GM19328 (cell line): ENCODE data around the gene ISL2.

Experiments used
- ATAC-seq: cut with Tn5 transposase; IDR thresholded peaks from one replicate; pipeline ENCODE4 v1.9.1; 2021; ENCODE audit warnings: mild to moderate bottlenecking, moderate library complexity; ENCODE audit not compliant: unreplicated experiment

The ISL2 gene

DNA sequence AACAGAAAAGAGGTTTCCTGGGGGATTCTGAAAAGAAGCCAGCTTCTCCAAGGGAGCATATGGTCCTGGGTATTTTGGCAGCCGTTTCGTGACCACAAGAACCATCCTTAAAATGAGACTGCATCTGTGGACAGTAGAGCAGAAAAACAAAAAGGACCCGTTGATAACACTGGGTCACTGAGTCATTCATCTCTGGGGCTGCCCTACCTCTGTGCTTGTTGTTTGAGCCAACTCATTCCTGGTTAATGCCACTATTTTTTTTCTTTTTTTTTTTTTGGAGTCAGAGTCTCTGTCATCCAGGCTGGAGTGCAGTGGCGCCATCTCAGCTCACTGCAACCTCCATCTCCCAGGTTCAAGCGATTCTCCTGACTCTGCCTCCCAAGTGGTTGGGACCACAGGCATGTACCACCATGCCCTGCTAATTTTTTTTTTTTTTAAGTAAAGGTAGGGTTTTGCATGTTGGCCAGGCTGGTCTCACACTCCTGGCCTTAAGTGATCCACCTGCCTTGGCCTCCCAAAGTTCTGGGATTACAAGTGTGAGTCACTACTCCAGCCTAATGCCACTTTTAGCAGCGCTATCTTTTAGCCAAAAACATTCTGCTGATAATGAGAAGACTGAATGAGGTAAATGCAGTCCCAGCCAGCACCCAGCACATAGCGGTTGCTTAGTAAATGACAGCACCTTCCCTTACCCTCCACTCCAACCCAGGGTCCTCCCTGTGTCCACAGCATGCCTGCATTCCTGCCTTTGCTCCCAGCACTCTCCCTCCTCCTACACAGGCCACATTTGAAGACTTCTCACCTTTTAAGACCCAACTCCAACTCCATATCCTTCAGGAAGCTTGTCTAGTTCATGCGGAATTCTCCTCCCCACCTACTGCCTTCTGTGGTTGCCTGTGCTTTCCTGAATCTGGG, 9.1 kb upstream of the ISL2 start:
- no peak for ATAC-seq

DNA sequence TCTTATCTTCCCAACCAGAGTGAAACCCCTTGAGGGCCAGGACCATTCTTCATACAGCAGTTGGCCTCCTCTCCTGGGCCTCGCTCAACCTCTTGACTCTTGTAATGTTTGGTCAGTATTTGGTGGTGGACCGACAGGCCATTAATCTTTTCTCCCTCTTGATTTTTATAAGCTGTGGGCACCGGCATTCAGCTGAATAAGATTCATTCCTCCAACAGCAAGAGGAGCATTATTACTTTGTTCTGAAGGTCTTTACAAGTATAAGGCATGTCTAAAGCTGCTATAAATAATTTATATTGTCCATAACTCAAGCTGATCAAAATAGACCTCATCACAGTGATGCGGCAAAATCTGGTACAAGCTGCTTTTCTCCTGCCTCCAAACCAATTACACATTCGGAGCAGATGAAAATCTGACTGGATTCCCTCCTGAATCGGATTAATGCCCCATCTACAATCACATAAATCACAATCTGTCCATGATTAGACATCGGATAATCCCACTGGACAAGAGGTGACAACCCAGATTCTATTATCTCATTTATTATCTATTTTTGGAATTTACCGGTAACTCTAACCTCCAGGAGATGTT, 8.4 kb upstream of the ISL2 start:
- ATAC-seq: no peak

DNA sequence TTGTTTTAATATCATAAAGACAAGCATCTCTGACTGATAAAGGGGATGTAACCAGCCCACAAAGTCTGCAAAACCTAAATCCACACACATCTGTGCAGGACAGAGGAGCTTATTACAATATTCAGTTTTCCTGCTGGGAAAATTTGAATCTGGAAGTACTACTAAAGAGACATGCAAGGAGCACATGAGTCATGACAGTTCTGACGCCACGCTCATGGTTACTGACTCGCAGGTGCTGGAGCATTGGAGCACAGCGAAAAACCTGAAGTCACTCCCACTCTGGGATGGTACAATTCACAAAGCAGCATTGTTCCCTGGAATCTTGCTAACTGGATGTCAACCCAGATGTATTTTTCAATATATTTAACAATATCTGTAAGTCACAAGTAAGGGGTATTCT, 7.6 kb upstream of the ISL2 start:
- ATAC-seq: no peak

DNA sequence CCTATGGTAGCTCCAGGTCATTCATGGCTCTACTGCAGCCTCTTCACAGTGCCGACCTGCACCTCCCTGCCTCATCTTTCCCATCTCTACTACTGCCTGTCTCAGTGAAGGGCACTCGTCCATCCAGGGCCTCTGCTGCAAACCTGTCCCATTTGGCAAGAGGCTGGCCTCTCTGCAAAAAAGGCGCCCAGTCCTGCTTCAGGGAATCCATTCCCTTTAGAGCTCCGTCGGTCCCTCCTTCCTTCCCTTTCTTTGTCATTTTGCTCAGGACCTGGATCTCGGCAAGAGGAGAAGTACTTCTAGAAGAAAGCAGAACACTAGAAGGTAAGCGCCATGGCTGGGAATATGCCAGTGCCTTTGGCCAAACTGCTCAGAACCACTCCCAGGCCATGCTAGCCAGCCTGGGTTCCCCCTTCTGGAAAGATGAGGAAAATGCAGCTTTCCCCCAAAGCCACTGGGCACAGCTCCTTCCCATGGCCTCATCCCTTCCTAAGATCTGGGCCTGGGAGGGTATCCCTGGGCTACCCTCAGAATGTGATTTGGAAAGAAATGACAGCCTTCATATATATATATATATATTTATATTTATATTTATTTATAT, 6.4 kb upstream of the ISL2 start:
- no peak for ATAC-seq

DNA sequence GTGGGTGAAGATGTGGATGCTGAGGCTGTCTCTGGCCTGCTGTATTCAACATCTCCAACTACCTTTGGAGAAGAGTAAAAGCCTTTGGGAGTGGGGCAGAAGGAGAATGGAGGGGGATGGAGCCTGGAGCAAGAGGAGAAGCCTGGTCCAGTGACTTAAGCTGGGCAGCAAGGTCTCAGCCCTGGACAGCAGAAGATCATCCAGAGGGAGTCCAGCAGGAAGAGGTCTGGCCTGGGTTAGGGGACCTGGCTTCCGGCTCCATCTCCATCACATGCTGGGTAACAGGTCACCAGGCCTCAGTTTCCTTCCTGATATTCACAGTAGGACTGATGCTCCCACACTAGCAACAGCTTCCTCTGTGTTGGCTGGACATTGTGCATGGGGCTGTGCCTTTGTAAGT, 3.8 kb upstream of the ISL2 start:
- ATAC-seq: no peak

DNA sequence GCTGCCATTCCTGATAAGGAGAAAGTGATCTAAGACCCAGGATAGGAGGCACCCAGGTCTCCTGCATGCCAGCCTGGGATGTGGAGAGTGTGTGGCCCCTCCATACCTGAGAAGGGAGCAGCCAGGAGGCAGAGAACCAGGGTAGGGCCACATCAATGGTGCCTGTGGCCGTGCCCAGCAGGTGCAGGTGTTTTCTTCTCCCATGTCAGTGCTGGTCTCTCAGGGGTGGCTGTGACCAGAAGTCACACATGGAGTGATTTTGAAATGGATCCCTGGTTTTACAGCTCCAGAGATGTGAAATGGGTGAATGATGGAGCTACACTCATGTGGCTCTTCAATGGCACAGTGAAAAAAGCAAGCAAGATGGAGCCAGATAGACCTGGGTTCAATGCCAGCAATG, 3.3 kb upstream of the ISL2 start:
- no peak for ATAC-seq

DNA sequence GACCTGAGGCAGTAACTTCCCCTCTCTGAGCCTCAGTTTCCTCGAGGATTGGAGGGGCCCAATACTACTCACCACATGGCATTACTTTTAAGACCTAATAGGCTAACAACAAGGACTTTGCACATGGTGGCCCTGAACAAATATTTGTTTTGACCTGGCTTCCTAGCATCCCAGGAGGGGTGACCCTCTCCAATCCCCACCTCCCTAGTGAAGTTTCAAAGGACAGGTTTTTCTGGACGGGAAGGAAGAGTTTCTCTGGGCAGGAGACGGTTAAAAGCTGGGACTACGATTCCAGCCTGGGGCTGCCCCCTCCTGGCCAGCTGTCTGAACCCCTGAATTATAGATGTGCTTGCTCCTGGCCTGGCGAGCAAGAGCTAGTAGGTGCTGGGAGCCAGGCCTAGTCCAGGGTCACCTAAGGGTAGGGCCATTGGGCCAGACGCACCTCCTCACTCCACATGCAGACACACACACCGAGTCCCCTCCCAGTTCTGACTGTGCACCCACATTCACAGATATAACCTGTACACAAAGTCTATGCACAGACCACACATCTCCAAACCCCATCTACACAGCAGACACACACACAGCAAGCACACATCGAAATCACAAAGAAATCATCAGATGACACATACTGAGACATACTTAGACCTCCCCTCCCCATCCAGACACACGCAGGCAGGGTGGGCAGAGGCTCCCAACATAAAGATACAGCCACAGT, 2.7 kb upstream of the ISL2 start:
- no peak for ATAC-seq

DNA sequence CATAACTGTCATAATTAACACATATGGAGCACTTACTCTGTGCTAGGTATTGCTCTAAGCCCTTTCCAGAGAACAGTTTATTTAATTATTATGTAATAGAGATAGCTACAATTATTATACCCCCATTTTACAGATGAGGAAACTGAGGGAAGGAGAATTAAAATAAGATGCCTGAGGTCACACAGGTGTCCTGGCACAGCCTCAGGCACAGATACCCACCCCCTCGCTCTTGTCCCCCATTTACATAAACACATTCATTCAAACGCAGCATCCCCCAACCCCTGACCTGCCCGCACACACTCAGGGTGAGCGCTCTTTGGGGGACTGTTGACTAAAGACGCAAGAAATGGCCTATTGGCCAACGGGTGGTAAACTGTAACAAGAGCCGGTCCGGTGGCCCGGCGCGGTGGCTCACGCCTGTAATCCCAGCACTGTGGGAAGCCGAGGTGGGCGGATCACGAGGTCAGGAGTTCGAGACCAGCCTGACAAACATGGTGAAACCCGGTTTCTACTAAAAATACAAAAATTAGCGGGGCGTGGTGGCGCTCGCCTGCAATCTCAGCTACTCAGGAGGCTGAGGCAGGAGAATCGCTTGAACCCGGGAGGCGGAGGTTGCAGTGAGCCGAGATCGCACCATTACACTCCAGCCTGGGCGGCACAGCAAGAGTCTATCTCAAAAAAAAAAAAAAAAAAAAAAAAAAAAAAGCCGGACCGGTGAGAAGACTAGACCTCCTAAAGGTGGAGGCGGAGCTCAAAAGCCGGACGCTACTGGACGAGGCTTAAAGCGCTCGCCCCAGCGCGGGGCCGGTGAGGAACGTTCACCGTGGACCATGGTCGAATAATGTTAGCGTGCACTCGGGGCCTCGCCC, 1.9 kb upstream of the ISL2 start:
- no peak for ATAC-seq

DNA sequence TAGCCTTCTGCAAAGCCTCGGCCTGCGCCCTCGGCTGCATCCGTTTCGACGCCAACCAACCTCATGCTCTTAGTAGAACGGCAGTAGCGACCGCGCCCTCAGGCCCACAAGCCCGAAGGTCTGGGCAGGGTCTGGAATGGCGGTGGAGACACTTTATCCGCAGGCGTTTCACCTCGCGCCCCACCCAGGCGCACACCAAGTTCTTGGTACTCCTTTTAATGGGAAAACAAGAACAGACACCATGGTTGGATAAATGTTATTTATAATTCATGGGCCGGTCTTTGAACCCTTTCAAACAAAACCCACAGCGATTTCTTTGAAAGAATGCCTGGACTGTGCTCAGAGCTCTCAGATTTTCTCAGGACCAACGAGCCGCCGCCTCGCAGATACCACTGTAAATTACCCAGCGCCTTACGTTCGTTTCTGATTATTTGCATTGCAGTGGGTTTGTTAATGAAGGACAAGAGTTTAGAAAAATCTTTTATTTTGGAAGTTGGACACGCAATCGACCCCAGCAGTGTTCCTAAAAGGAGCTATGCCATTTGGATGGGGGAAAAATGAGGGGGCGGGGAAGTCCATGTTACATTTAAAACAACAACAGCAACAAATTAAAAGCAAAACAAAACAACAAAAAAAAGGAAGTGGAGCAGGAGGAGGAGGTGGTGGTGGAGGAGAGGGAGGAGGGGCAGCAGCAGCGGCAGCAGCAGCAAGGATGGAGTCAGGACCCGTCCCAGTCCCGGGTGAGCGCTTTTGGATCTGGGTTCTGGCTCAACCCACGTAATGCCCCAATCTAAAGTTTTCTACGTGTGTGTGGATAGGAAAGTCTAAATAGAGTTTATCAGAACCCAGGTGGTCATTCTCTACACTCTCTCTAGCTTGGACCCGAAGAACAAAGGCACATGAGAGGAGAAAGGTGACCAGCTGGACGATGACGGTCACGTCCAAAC, 993 bp upstream of the ISL2 start:
- no peak for ATAC-seq

DNA sequence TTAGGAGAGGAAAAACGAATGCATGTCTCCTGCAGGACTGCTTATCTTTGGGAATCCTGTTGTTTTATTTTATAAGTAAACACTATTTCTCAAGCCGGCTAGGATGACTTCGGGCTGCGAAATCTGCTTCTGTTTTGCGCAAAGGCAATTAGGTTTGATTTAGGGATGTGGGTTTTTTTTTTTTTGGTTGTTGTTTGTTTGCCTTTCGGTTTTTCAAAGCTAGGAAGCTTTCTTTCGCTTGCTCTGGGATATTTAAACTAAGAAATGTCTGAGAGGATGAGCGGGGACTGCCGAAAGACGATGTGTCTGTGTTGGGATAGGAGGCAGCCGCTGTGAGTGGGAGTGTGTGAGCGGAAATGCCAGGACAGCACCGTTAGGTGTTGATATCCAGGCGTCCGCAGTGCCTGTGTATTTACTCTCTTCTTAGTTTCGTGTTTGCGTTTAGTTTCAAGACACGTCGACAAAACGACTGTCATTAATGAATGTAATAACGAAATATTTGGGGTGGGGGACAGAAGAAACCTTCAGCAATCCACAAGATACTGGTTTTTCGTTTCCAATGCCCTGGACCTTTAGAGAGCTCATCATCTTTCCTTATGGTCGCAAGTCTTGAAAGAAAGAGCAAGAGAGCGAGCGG, 604 bp downstream of the ISL2 start:
- ATAC-seq: no peak

DNA sequence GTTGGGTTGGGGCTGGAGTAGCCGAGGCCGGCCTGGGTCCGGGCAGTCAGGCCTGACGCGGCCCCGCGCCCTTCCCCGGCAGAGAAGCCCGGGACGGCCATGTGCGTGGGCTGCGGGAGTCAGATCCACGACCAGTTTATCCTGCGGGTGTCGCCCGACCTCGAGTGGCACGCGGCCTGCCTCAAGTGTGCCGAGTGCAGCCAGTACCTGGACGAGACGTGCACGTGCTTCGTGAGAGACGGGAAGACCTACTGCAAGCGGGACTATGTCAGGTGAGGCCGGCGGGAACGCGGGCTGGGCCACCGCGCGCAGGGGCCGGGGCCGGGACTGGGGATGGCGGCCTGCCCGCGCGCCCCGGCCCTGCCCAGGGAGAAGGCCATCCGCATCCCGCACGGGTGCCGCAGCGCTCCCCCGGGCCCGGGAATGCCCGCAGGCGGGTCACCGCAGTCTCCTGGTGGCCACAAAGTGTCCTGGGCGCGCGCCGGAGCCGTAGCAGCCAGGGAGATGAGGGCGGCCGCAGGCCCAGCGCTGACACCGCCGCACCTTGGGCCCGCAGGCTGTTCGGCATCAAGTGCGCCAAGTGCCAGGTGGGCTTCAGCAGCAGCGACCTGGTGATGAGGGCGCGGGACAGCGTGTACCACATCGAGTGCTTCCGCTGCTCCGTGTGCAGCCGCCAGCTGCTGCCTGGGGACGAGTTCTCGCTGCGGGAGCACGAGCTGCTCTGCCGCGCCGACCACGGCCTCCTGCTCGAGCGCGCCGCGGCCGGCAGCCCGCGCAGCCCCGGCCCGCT, 1.3 kb downstream of the ISL2 start:
- ATAC-seq: no peak

DNA sequence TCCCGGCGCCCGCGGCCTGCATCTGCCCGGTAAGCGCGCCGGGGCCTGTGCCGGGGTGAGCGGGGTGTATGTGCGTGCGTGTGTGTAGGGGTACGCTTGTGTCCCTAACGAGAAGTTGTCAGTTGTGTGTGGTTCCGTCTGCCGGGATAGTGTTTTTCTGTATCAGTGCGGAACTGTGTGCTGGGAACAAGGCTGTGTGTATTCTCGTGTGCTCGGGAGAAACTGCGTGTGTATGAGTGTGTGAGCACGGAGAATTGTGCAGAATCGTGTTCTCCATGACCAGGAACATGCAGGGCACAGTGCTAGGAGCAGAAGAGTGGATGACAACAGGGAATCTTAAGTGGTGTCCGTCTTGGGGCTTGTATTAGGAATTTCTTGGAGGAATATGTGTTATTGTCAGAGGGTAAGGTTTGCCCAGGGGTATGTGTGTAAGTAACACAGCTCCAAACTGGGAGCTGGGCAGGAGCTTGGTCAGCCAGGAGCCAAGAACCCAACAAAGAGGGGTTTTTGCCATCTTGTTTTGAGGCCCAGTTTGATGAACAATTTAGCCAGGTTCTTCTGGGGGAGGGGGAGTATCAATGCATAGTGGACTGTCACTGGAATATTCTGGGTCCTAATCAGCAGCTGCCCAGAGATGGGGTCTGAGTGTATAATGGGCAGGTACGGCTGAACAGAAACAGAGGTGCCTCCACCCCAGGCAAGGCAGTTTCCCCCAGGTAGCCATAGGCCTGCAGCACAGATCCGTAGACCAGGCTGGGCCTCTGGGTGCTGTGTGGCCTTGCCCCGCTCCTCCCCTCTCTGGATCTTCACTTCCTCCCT, 2.1 kb downstream of the ISL2 start:
- ATAC-seq: no peak

DNA sequence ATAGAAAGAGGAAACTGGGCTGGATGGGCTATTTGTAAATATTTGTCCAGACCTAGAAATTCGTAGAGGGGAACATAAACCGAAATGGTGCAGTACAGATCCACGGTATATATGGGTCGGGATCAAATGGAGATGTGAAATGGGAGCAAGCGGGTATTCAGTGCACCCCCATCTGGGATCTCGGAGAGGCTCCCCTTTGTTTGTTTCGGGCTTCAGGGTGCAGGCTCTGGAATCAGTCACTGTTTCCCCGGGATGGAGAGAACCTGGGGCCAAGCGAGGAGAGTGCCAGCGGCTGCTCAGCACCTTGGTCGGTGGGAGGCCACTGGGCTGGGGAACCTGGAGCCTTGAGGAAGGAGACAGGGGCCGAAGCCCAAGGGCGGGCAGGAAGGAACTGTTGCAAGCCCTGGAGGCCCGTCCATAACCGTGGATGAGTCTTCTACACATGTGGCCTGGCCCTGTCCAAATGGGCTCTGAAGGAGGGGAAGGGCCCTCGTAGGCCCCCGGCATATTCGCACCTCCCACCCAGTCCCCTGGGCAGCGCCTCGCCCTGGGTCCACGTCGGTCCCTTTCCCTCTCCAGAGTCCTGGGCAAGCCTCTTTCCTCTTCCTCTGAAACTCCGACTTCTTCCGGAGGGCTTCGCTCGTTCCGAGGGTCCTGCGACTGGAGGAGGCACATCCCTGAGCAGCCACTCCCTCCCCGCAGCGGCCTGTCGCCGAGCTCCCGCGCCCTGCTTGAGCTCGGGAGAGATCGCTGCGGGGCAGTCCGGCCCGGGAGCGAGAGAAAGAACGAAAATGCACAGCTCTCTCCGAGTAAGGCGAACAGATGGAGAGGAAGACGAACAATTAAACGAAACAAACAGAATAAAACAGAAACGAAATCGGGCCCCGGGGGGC, 3.0 kb downstream of the ISL2 start:
- ATAC-seq: no peak

DNA sequence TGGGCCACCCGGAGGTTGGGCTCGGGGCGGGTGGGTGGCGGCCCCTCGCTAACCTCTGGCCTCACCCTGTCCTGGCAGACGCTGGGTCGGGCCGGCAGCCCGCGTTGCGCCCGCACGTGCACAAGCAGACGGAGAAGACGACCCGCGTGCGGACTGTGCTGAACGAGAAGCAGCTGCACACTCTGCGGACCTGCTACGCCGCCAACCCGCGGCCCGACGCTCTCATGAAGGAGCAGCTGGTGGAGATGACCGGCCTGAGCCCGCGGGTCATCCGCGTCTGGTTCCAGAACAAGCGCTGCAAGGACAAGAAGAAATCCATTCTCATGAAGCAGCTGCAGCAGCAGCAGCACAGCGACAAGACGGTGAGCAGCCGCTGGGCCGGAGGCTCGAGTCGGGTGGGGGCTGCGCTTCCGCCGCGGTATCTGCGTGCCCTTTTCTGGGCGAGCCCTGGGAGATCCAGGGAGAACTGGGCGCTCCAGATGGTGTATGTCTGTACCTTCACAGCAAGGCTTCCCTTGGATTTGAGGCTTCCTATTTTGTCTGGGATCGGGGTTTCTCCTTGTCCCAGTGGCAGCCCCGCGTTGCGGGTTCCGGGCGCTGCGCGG, 3.7 kb downstream of the ISL2 start:
- ATAC-seq: no peak

DNA sequence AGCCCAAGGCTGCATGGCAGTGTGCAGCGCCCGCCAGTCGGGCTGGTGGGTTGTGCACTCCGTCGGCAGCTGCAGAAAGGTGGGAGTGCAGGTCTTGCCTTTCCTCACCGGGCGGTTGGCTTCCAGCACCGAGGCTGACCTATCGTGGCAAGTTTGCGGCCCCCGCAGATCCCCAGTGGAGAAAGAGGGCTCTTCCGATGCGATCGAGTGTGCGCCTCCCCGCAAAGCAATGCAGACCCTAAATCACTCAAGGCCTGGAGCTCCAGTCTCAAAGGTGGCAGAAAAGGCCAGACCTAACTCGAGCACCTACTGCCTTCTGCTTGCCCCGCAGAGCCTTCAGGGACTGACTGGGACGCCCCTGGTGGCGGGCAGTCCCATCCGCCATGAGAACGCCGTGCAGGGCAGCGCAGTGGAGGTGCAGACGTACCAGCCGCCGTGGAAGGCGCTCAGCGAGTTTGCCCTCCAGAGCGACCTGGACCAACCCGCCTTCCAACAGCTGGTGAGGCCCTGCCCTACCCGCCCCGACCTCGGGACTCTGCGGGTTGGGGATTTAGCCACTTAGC, 4.3 kb downstream of the ISL2 start:
- ATAC-seq: no peak
